ENCODE measurements around the gene PPT2.
"Not testable (repeated sequence)": the region's sequence is repeated elsewhere in the genome, so short reads cannot be mapped to it uniquely, and the experiment has no call there.

Gene PPT2

GRCh38 chr6:32190911-32191677 lies 37.2 kb downstream of the PPT2 start:
- DNase-seq = no peak

- no peak for DNase-seq
Observed at GRCh38 chr6:32191696-32192607, 38.0 kb downstream of the PPT2 start.

- peak; percentile 32 for DNase-seq
Observed at GRCh38 chr6:32192608-32193039, 38.7 kb downstream of the PPT2 start, which contains the start of gene GPSM3. TSS of gene GPSM3 (minus strand) at chr6:32192643. CDS start at chr6:32192513, 130 bp downstream.

GRCh38 chr6:32193096-32193495 lies 39.2 kb downstream of the PPT2 start:
- not testable (repeated sequence) for DNase-seq

GRCh38 chr6:32194388-32194787 lies 40.4 kb downstream of the PPT2 start:
- no peak for DNase-seq

GRCh38 chr6:32194825-32195651 lies 41.1 kb downstream of the PPT2 start:
- DNase-seq = no peak

- DNase-seq = peak; percentile 100
Observed at GRCh38 chr6:32195652-32195901, 41.6 kb downstream of the PPT2 start.

- peak; percentile 51 for DNase-seq
Observed at GRCh38 chr6:32195902-32196681, 42.2 kb downstream of the PPT2 start.

GRCh38 chr6:32196682-32197616 lies 43.0 kb downstream of the PPT2 start:
- DNase-seq = no peak

GRCh38 chr6:32198345-32198696 lies 44.4 kb downstream of the PPT2 start:
- DNase-seq = no peak

GRCh38 chr6:32198866-32199265 lies 44.9 kb downstream of the PPT2 start:
- DNase-seq = no peak

GRCh38 chr6:32200711-32201475 lies 47.0 kb downstream of the PPT2 start:
- DNase-seq = no peak

- DNase-seq = no peak
Observed at GRCh38 chr6:32202186-32202585, 48.2 kb downstream of the PPT2 start.

GRCh38 chr6:32203426-32204267 lies 49.7 kb downstream of the PPT2 start:
- no peak for DNase-seq

GRCh38 chr6:32204268-32204715 lies 50.4 kb downstream of the PPT2 start:
- DNase-seq = no peak

- DNase-seq = no peak
Observed at GRCh38 chr6:32208996-32209395, 55.1 kb downstream of the PPT2 start.

GRCh38 chr6:32210191-32210601 lies 56.3 kb downstream of the PPT2 start:
- DNase-seq = no peak

GRCh38 chr6:32211432-32211831 lies 57.5 kb downstream of the PPT2 start:
- DNase-seq = not testable (repeated sequence)

- no peak for DNase-seq
Observed at GRCh38 chr6:32212076-32212760, 58.3 kb downstream of the PPT2 start.
